ENCODE measurements around the gene ZNF592. TPM values are rescaled to one million over a fixed set of nuclear protein-coding genes. Genes with fewer than 3 reads are reported as not detected.
A peak's percentile ranks its signal among the peaks of the same experiment; 100 is the strongest.

Gene ZNF592
- total and polyA plus RNA-seq, 9 of the 15 experiments (the other 6 are each of a cell fraction or from before 2014, with no cell fraction given) = 0.88 to 23.8 (median 7.4) TPM

GRCh38 chr15:84735480-84736061, 12.8 kb upstream of the ZNF592 start (continued):
- TF ChIP-seq RREB1 (CRISPR knock-in tag; IDR thresholded peaks at IDR 0.05) = 0 out of 2 replicates have a peak, but pooled peaks have one; percentile 16
- TF ChIP-seq NFXL1 (CRISPR knock-in tag; IDR thresholded peaks at IDR 0.05) = peak; percentile 61; the same call in 1 of the 2 replicates
- TF ChIP-seq TAF1 (IDR thresholded peaks at IDR 0.05; ENCODE audit: control insufficient read depth, extremely low read depth, insufficient read depth, low read length, severe bottlenecking) = peak; percentile 4
- peak; percentile 21; the same call in 1 of the 2 replicates for TF ChIP-seq MECOM (CRISPR knock-in tag; IDR thresholded peaks at IDR 0.05)
- TF ChIP-seq ETV5 (CRISPR knock-in tag; IDR thresholded peaks at IDR 0.05; ENCODE audit: low read depth) = 0 out of 2 replicates have a peak, but pooled peaks have one; percentile 9
- TF ChIP-seq KLF6 (CRISPR knock-in tag; IDR thresholded peaks at IDR 0.05; ENCODE audit: borderline replicate concordance) = 0 out of 2 replicates have a peak, but pooled peaks have one; percentile 67
- peak; percentile 17 for TF ChIP-seq HDAC3 (IDR thresholded peaks at IDR 0.05; ENCODE audit: borderline replicate concordance, partially characterized antibody)
- TF ChIP-seq MAZ (CRISPR knock-in tag; conservative IDR thresholded peaks at IDR 0.05 in 1 of 2, IDR thresholded peaks at IDR 0.05 in 1 of 2) = 0 out of 4 replicates have a peak, but pooled peaks of 1 of the 2 experiments have one; percentile 48
- TF ChIP-seq GMEB1 (CRISPR knock-in tag; IDR thresholded peaks at IDR 0.05) = 0 out of 2 replicates have a peak, but pooled peaks have one; percentile 7
- TF ChIP-seq ARID3B (CRISPR knock-in tag; IDR thresholded peaks at IDR 0.05; ENCODE audit: borderline replicate concordance) = peak; percentile 75; the same call in 1 of the 2 replicates
- TF ChIP-seq ERF (CRISPR knock-in tag; IDR thresholded peaks at IDR 0.05) = 0 out of 2 replicates have a peak, but pooled peaks have one; percentile 25
- TF ChIP-seq BCL6 (CRISPR knock-in tag; IDR thresholded peaks at IDR 0.05) = 0 out of 2 replicates have a peak, but pooled peaks have one; percentile 18
- TF ChIP-seq ZNF830 (CRISPR knock-in tag; IDR thresholded peaks at IDR 0.05) = 0 out of 2 replicates have a peak, but pooled peaks have one; percentile 27
- TF ChIP-seq ZBTB9 (CRISPR knock-in tag; IDR thresholded peaks at IDR 0.05) = peak; percentile 55; the same call in 1 of the 2 replicates
- TF ChIP-seq SRF (CRISPR knock-in tag; IDR thresholded peaks at IDR 0.05) = 0 out of 4 replicates have a peak, but pooled peaks of 1 of the 2 experiments have one; percentile 7

Data from K562 (cell line).